Measurements from ENCODE around the gene HTR2A.

DNA sequence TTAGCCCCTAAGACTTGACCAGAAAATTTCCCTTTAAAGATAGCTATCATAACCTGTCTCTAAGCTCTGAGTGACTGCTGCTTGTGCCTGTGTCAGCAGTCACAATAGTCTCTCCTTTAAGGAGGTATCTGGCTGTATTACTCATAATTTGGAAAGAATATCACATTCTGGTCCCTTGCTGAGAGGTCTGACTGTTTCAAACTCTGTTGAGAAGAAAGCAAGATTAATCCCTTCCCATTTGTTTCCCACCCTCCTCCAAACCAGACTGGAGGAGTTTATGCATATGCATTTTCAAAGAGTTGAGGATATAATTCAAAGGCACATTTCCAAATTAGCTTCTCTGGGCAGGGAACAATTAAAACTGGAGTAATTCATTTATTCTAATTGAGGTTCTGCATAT is 2.3 kb downstream of the HTR2A start:
- TF ChIP-seq, protein P1, sequence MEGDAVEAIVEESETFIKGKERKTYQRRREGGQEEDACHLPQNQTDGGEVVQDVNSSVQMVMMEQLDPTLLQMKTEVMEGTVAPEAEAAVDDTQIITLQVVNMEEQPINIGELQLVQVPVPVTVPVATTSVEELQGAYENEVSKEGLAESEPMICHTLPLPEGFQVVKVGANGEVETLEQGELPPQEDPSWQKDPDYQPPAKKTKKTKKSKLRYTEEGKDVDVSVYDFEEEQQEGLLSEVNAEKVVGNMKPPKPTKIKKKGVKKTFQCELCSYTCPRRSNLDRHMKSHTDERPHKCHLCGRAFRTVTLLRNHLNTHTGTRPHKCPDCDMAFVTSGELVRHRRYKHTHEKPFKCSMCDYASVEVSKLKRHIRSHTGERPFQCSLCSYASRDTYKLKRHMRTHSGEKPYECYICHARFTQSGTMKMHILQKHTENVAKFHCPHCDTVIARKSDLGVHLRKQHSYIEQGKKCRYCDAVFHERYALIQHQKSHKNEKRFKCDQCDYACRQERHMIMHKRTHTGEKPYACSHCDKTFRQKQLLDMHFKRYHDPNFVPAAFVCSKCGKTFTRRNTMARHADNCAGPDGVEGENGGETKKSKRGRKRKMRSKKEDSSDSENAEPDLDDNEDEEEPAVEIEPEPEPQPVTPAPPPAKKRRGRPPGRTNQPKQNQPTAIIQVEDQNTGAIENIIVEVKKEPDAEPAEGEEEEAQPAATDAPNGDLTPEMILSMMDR (conservative IDR thresholded peaks at IDR 0.05) = no peak
- TF ChIP-seq ZFX (IDR thresholded peaks at IDR 0.05) = no peak
